ENCODE data around the gene ESR2. TPM values are rescaled to one million over a fixed set of nuclear protein-coding genes. Genes with fewer than 3 reads are reported as not detected.

ESR2 gene
- total RNA-seq, 1 experiment from 2014 or later: 0.15 TPM

- Histone ChIP-seq H2BK20ac (ENCODE audit: low read depth, low read length, poor library complexity, severe bottlenecking) (no peak overlapping the region), H3K4me2 (ENCODE audit: insufficient read depth, insufficient read length, low read length) (no peak overlapping the region), H3T11ph (ENCODE audit: low read length) (no peak overlapping the region), H4K8ac (replicated peaks; ENCODE audit: insufficient read length, low read depth, low read length) (no peak overlapping the region), H2AFZ (ENCODE audit: low read length) (no peak overlapping the region), H2AK5ac (ENCODE audit: insufficient read length, low read length) (no peak overlapping the region), H2BK15ac (ENCODE audit: low read depth, low read length) (no peak overlapping the region), H3K27ac (ENCODE audit: insufficient read length, low read depth, low read length) (no peak overlapping the region), H4K91ac (ENCODE audit: insufficient read length, low read depth, low read length) (no peak overlapping the region), H4K5ac (ENCODE audit: insufficient read length, low read depth, low read length) (no peak overlapping the region), H3K79me2 (ENCODE audit: insufficient read depth, low read length) (no peaks in the 10 kb centered on the region), H3K23me2 (ENCODE audit: insufficient read length, low read depth, low read length, poor library complexity, severe bottlenecking) (no peaks in the 10 kb centered on the region), H3K27me3 (ENCODE audit: insufficient read depth, low read length) (no peaks in the 10 kb centered on the region), H3K14ac (ENCODE audit: insufficient read depth, low read length) (no peak overlapping the region), H3K23ac (ENCODE audit: insufficient read length, low read depth, low read length) (no peak overlapping the region), H3K9ac (ENCODE audit: extremely low read depth, insufficient read length, low read length) (no peak overlapping the region), H3K4me1 (ENCODE audit: insufficient read depth, low read length) (no peaks in the 10 kb centered on the region), H2BK5ac (ENCODE audit: insufficient read length, low read length) (no peak overlapping the region), H3K9me3 (ENCODE audit: control insufficient read depth, low read depth, low read length) (no peaks in the 10 kb centered on the region), H4K20me1 (ENCODE audit: control insufficient read depth, insufficient read depth, insufficient read length) (no peaks in the 10 kb centered on the region), H3K56ac (ENCODE audit: insufficient read length, low read depth, low read length) (no peak overlapping the region), H3K18ac (ENCODE audit: insufficient read length, low read depth, low read length) (no peak overlapping the region), H3K4ac (ENCODE audit: low read depth, low read length) (no peak overlapping the region), H2BK12ac (ENCODE audit: insufficient read length, low read depth, low read length) (no peak overlapping the region), H2BK120ac (ENCODE audit: low read depth, low read length, poor library complexity, severe bottlenecking) (no peak overlapping the region), H3K79me1 (ENCODE audit: insufficient read depth, low read depth, low read length, poor library complexity, severe bottlenecking) (no peaks in the 10 kb centered on the region)
- Mint-ChIP-seq H3K4me1 (peaks cover 0 to 5% of the 10 kb centered on the region in 2 experiments; a peak in 2 of 4 replicates), H3K4me3 (no peak overlapping the region), H3K9me3 (peaks cover 2% of the 10 kb centered on the region in 2 experiments; a peak in 2 of 5 replicates), H3K36me3 (ENCODE audit: insufficient read depth in 1 of 3, low read depth in 3 of 3) (no peaks in the 10 kb centered on the region; a peak in 1 of 7 replicates), H3K27me3 (ENCODE audit: low read depth) (no peaks in the 10 kb centered on the region; the same call in 1 of the 2 replicates), H3K27ac (no peak overlapping the region)
- TF ChIP-seq, protein P1, sequence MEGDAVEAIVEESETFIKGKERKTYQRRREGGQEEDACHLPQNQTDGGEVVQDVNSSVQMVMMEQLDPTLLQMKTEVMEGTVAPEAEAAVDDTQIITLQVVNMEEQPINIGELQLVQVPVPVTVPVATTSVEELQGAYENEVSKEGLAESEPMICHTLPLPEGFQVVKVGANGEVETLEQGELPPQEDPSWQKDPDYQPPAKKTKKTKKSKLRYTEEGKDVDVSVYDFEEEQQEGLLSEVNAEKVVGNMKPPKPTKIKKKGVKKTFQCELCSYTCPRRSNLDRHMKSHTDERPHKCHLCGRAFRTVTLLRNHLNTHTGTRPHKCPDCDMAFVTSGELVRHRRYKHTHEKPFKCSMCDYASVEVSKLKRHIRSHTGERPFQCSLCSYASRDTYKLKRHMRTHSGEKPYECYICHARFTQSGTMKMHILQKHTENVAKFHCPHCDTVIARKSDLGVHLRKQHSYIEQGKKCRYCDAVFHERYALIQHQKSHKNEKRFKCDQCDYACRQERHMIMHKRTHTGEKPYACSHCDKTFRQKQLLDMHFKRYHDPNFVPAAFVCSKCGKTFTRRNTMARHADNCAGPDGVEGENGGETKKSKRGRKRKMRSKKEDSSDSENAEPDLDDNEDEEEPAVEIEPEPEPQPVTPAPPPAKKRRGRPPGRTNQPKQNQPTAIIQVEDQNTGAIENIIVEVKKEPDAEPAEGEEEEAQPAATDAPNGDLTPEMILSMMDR (conservative IDR thresholded peaks at IDR 0.05): no peak
- DNase-seq: no peak
Observed at GRCh38 chr14:64246688-64247087, 47.5 kb downstream of the ESR2 start.
